AG09309 (cell line): ENCODE results near the gene GIPC2.
"Not testable (repeated sequence)": the region's sequence is repeated elsewhere in the genome, so short reads cannot be mapped to it uniquely, and the experiment has no call there.

Experiments used
- DNase-seq: peaks from one replicate; pipeline ENCODE4 v3.0.0-alpha.2; 2010; ENCODE audit warnings: low read depth
- H3K4me3 ChIP-seq: 2 replicates; pipeline ENCODE4 v1.5.1; 2011; ENCODE audit warnings: mild to moderate bottlenecking, low read depth, low read length, moderate library complexity; ENCODE audit not compliant: control insufficient read depth
- TF ChIP-seq, protein P1 (sequence below): IDR thresholded peaks from 2 replicates; pipeline ENCODE4 v1.5.1; 2011; ENCODE audit warnings: mild to moderate bottlenecking, low read depth, low read length, inconsistent platforms; ENCODE audit not compliant: insufficient read depth, control insufficient read depth; ENCODE audit errors: missing control alignments

The GIPC2 gene

DNA sequence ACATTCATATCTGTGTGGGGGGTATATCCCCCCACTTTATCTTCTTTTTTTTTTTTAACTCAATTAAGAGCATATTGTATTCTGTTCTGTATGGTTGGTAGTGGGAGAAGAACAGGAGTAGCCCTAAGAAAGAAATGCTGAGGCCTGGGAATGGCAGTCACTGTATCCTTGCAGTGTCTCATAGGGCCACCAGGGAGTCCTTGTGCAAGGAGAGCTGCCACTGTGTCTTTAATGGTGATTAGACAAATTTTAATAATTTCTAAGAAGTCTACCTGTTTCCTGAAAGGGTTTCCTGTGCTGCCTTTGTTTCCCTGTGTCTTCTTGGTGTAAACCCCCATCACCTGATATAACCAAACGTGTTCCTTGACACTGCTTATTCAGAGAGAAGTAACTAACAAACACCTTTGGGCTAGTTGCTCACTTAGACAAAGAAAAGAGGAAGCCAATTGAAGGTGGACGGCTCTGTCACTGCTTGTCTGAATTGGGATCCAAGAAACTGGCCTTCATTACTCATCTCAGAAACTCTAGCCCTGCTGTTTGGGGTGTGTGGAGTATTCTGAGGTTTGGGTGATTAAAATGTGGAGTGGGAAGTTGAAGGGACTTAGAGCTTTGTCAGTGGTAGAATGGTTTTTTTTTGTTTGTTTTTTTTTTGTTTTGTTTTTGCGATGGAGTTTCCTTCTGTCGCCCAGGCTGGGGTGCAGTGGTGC is 15.2 kb downstream of the GIPC2 start:
- TF ChIP-seq, protein P1, sequence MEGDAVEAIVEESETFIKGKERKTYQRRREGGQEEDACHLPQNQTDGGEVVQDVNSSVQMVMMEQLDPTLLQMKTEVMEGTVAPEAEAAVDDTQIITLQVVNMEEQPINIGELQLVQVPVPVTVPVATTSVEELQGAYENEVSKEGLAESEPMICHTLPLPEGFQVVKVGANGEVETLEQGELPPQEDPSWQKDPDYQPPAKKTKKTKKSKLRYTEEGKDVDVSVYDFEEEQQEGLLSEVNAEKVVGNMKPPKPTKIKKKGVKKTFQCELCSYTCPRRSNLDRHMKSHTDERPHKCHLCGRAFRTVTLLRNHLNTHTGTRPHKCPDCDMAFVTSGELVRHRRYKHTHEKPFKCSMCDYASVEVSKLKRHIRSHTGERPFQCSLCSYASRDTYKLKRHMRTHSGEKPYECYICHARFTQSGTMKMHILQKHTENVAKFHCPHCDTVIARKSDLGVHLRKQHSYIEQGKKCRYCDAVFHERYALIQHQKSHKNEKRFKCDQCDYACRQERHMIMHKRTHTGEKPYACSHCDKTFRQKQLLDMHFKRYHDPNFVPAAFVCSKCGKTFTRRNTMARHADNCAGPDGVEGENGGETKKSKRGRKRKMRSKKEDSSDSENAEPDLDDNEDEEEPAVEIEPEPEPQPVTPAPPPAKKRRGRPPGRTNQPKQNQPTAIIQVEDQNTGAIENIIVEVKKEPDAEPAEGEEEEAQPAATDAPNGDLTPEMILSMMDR, result no peak
- no peak overlapping the region for H3K4me3 ChIP-seq
- no peak for DNase-seq

DNA sequence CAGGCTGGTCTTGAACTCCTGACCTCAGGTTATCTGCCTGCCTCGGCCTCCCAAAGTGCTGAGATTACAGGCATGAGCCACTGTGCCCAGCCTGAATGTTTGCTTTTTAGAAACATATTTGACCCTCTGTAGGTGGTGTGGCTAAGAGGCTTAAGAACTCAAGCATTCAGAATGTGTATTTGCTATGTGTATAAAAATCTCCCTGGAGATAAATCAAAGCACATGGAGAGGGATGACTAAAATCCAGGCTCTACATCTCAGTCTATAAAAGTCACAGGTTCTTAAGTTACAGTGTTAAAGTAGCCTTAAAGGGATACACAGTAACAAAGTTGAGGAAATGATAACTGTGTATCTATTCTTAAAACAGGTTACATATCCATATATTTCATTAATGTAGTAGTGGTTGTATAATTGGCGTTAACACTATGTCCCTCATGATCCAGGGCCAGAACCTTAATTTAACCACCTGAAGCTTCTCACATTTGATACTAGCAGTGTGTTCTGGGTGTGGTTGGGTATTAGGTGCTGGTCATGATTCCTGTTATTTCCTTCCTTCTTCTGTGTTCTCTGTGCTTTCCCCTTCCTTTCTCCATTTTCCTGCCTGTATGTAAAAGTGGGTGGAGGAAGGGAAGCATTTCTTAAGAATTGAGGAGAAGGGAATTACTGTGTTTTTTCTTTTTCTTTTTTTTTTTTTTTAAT is 16.2 kb downstream of the GIPC2 start:
- DNase-seq, result peak; percentile 90
- H3K4me3 ChIP-seq, result no peak overlapping the region
- TF ChIP-seq, protein P1, result no peak

DNA sequence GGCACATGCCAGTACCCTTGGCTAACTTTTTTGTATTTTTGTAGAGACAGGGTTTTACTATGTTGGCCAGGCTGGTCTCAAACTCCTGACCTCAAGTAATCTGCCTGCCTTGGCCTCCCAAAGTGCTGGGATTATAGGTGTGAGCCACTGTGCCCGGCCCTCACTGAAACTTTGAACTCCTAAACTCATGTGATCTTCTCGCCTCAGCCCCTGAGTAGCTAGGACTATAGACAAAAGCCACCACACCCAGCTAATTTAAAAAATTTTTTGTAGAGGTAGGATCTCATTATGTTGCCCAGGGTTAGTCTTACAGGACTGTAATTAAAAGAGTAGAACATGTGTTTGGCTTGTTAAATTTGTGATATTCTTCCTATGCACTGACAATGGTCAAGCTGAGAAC is 19.1 kb downstream of the GIPC2 start:
- not testable (repeated sequence) for DNase-seq, H3K4me3 ChIP-seq

DNA sequence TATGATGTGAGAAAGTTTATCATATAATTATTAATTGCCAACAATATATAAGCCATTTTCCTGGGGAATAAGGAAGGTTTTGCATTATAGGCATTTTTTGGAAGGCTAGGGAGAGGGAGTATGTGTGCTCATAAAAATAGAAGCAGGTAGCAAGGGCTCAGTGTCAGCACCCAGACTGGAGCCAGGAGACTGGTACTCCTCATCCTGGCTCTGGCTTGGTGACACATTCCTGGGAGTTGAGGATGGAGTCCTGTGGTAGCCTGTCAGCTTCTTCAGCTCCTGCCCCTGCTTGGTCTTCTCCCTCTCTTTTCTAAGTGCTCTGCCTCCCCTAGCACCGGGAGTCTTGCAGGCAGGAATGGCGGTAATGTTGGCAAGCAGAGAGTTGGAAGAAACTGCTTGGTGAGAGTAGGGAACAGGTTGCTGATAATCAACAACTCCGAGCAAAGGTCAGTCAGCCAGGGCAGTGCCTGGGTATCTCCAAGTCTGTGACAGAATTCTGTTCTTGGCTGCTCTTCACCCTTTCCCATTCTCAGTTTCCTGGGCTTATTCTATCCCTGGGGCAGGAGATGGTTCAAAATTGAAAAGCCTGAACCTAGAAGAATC is 23.0 kb downstream of the GIPC2 start:
- DNase-seq, result no peak
- H3K4me3 ChIP-seq, result no peak overlapping the region
- TF ChIP-seq, protein P1, result no peak

DNA sequence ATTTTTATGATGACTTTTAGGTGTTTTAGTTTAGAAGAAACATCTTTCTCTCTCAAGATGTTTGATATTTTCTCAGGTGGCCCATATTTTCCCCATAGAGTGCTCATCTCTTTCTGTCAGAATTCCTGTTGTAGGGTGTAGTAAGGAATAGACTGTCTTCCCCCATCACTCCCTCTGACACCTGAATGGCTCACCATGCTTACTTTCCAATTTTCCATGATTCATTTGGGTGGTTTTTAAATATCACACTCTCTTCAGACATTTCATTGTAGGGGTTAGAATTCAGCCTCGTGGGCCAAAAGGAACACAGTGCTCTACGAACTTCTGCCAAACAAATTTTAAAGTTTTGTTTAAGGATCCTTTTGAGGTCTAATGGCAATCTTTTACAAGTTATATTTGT is 24.0 kb downstream of the GIPC2 start:
- TF ChIP-seq, protein P1, result no peak
- no peak overlapping the region for H3K4me3 ChIP-seq
- no peak for DNase-seq

DNA sequence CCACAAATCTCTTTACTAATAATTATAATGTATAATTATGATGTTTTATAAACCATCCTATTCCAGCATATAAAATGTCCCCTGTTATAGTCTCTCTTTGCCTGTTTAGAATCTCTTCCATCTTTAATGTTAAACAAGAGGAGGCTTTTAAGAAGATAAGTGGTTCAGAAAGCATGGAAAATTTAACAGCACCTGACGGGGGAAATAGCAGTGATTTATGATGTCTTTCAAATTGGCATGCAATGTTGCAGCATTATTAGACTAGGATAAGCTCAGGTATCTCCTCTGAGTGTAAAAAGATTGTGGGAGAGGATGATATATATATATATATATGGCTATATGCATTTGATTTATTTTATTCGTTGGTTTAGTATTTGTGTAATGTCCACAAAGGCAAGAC is 24.4 kb downstream of the GIPC2 start:
- no peak overlapping the region for H3K4me3 ChIP-seq
- DNase-seq, result no peak
- TF ChIP-seq, protein P1, result no peak

DNA sequence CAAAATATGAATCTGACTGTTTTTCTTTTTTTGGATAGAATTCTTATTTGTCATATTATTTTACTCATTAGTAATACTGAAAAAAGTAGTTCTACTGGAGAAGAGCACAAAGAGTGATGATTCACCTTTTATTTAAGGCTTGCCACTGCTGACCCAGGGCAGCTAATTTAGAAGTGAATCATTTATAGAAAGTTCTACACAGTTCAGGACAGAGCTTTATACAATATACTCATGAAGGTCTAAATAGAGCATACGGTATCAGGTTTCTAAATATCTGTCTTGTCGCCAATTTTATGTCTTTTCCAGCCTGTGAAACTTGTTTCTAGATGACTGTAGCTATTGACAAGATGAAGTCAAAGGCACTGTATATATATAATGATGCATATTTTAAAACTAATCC is 25.0 kb downstream of the GIPC2 start:
- DNase-seq, result peak; percentile 61
- H3K4me3 ChIP-seq, result no peak overlapping the region
- TF ChIP-seq, protein P1, result no peak
